GM19035 (cell line): ENCODE data around the gene BBS9.
"Not testable (repeated sequence)": the region's sequence is repeated elsewhere in the genome, so short reads cannot be mapped to it uniquely, and the experiment has no call there.

Experiments used
- ATAC-seq: cut with Tn5 transposase; IDR thresholded peaks from one replicate; pipeline ENCODE4 v1.9.1; 2021; ENCODE audit not compliant: unreplicated experiment

Gene BBS9

DNA sequence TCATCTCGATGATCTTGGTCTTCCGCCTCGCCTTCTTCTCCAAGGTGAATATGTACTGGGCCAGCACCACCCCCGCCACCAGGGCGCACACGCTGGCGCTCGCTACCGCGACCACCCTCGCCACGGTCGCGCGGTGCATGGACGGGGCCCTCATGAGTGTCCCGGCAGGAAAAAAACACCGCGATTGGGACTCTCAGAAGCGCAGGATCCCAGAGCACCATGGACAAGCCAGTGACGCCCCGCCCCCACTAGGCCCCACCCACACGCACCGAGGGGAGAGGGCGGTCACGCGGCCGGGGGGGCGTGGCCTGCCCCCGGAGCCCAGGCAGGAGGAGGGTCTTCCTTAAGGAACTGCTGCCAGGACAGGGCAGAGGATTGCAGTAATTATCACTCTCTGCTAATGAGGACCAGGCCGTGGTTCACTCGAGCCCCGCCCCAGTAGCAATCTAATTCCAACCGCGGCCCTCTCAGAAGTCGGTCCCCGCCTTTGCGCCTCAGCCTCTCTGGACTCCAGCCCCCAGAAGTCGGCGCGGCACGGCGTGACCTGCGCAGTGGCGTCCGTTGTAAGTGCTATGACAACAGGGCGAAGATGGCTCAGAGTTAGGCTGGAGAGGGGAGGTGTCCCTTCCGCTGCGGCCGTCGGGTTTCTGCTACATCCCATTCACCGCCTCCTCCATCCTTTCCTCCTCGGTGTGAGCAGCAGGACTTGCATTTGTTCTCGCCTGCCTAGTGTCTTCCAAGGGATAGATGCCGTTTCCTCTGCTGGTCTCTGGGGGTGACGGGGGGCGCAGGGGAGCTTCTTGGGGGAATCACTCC is at the start of gene BBS9:
BBS9 (plus strand) TSS at position 575 of the 816 bp plus-strand sequence. CDS start 16,689 bp downstream, outside the sequence.
- ATAC-seq, result peak; percentile 100

DNA sequence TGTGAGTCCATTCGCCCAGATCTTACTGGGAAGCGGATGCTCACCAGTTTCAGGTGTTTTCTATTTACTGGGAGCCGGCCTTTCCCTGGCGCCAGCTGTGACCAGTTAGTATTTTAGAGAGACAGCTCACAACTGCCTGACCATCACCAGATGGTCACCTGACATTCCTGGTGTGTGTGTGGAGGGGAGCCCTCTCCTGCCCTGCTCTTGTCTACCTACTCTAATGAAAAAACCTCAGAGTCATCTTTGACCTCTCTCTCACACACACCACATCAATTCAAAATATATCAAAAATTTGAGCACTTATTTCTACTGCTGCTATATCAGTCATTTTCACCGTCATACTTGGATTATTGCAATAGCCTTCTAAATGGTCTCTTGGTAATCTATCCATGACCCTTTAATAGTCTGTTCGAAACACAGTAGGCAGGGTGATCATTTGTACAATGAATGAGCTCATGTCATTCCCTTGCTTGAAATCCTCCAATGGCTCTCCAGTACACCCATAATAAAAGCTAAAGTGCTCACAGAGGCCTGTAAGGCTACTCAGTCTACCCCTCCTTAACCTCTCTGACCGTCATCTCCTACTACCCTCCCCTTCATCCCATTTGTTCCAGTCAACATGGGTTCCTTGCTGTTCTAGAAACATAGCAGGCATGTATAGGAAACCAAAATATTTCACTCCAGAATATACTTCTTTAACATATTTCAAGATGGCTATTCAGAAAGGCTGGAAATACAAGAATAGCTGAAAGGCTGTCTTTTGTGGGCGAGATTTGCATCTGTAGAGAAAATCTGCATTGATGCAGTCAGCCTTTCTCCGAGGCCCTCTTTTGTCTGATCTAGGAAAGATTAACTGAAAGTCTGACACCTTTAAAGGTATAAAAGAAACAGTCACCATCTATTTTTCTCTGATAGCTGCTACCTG is 49.3 kb upstream of the BBS9 start:
- ATAC-seq, result no peak

DNA sequence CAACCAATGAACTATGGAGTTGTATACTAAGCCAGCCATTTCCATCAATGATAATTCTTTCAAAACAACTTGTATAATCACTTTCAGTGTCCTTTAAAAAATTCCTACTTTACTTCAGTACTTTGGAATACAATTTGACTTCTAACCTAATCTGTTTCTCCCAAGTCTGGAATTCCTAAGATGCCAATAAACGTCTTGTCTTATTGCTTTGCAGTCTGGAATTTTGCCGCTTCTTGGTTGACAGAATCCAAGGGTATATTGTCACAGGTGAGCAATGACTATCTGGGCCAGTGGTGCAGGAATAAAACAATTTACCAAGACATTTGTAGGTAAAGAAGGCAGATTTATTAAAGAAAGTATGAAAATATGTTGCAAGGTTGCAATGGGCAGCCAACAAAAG is 42.0 kb upstream of the BBS9 start:
- ATAC-seq, result no peak

DNA sequence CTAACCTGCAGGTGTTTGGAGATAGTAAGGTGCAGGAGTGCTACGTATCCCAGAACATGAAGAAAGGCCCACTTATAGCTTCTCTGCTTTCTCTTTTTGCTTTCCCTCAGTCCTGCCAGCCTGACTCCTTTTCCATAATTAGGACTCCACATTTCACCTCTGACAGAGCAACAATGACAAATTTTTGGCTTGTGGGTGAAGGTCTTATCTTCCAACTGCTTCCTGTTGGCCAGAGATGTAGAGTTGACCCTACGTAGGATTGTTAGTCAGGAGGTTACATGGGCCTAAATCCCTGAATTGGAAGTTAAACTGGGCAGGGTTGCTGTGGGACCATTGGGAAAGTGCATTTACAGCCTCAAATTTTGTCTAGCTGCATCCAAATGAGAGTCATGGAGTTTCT is 41.5 kb upstream of the BBS9 start:
- no peak for ATAC-seq

DNA sequence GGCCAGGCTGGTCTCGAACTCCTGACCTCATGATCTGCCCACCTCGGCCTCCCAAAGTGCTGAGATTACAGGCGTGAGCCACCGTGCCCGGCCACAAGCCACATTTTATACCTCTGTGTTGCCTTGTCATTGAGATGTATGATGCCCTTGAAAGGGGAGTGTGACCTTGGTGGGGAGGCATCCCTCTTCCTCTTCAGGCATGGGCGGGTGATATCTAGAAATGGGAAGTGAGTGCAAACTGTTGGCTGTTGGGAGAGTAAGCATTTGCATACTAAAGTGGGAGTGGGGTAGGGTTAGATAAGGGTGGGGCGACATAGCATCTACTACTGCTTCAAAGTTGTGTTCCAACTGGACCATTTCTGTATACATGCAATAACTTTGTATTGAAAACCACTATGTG is 40.2 kb upstream of the BBS9 start:
- no peak for ATAC-seq

DNA sequence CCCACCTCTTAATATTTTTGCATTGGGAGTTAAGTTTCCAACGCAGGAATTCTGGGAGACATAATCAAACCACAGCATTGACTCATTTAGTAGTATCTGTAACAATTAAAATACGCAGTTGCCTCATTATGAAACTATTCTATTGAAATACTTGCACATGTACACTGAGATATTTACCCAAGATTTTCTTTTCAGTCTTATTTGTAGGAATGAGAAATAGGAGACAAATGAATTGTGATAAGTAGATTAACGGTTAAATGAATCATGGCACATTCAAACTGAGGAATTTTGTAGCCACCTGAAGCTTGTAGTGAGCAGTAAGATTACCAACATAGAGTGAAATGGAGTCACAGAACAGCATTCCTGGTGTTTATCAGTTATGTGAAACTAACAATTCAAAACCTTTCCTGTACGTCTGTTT is 38.2 kb upstream of the BBS9 start:
- no peak for ATAC-seq

DNA sequence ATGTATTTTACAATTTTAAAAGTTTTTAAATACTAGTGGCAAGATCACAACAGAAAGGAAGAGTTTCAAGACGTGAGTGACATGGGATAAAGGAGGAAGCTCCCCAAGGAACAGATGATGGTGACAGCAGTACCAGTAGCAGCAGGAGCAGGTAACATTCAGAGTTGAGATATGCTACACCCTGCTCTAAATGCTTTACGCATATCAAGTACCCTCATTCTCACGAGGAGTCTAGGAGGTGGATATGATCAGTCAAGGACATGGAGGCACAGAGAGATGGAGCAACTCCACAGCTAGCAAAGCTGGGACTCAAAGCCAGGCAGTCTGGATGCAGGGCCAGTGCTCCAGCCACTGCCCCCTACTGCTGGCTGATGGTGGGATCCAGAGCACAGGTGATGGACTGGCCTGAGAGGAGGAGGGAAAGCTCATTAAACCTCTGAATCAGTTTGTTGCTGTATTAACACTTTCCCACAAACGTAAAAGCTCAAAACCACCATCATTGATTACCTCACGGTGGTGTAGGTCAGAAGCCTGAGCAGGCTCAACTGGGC is 37.6 kb upstream of the BBS9 start:
- ATAC-seq, result no peak

DNA sequence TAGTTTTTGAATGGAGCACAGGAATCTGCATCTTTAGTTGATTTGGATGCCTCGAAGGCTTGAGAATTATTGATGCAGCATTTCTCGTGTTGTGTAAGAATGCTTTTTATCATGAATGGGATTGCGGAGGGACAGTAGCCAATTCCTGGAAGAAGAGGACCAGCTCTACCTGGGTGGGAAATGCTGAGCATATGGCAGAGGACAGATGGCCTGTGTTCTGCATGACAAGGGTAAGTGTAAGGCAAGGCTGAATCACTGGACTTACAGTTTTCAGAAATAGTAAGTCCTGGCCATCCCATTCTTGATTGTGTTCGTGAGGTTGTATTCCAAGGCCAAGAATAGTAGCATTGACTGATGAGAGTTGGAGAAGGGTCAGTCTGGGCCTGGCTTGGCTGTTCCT is 36.1 kb upstream of the BBS9 start:
- ATAC-seq, result no peak

DNA sequence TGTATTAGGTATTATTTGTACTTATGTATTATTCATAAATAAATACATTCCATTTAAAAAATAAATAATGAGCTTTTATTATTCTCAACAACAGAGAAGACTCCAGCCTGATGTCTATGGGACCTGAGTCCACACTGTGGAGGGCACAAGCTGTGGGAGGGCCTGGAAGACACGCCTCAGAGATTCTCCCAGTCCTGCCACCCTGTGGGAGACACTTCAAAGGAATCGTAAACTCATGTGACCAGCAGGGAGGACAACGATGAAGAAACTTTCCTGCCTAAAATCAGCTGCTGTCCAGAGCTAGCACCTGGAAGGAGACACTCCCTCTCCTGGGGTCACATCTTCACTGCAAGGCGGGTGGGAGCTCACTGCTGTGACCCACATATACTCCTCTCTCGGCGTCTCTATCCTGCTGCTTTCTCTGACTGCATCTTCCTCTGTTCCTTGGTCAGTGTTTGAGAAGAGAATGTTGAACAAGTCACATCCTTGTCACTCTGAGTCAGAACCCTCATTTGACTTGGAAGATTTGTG is 34.6 kb upstream of the BBS9 start:
- not testable (repeated sequence) for ATAC-seq

DNA sequence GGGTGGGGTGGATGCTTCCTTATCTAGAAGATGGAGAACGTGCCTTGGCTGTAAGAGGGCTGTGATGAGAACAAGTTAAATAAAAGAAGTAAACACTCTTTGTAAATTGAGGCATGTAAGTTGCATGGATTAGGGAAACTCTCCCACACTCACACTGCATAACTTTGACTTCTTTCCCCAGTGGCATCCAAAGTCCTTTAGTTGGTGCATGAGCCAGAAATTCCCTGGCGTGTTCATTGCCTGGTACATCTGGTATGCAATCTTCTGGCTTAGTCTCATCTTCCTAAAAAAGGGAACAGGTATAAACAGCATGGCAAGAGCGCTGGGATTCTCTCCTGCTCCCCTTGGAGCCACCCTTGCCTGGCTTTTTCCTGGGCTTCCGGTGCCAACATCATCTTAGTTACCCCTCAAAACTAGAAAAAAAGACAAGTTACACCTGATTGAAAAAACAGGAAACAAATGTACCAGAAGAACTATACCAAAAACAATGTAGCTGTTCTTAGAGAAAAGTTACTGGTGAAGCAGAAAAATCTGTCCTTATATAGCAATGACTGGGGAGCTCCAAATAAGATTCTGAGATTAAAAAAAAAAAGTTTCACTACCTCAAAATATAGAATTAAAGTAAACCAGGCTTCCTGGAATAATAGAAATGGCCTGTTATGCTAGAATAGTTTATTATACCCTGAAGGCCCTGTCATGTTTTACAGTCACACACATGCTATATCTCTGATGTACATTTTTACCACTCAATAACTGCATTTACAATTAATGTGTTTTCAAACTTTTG is 30.0 kb upstream of the BBS9 start:
- ATAC-seq, result no peak

DNA sequence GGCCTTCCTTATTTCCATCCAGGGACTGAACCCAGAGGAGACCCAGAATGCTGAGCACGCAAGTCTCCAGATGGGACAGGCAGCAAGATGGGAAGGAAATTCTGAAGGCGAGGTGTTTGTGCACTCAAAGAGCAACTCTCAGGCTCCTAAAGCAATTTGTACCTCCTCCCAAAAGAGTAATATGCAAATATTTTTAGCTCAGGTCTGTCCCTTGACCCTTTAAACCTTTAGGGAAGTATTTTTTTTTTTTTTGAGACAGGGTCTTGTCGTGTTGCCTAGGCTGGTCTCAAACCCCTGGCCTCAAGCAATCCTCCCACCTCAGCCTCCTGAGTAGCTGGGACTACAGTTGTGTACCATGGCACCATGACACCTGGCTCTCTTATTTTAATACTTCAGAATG is 28.6 kb upstream of the BBS9 start:
- ATAC-seq, result no peak

DNA sequence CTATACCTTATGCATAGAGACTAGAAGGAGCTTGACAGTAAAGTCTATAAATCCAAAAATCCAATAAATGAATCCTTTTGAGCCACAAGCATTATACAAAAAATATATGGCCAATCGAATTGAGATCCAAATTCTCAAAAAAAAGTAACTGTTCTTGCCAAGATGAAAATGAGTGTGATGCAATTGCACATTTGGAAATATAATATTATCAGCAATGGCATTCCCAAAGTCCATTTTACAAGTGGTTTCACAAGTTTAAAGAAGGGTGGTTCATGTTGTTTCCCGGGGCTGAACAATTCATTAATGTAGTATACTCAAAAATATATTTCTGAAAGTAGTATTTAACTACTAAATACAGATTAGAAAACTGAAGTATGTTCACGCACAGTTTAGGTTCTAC is 27.5 kb upstream of the BBS9 start:
- no peak for ATAC-seq

DNA sequence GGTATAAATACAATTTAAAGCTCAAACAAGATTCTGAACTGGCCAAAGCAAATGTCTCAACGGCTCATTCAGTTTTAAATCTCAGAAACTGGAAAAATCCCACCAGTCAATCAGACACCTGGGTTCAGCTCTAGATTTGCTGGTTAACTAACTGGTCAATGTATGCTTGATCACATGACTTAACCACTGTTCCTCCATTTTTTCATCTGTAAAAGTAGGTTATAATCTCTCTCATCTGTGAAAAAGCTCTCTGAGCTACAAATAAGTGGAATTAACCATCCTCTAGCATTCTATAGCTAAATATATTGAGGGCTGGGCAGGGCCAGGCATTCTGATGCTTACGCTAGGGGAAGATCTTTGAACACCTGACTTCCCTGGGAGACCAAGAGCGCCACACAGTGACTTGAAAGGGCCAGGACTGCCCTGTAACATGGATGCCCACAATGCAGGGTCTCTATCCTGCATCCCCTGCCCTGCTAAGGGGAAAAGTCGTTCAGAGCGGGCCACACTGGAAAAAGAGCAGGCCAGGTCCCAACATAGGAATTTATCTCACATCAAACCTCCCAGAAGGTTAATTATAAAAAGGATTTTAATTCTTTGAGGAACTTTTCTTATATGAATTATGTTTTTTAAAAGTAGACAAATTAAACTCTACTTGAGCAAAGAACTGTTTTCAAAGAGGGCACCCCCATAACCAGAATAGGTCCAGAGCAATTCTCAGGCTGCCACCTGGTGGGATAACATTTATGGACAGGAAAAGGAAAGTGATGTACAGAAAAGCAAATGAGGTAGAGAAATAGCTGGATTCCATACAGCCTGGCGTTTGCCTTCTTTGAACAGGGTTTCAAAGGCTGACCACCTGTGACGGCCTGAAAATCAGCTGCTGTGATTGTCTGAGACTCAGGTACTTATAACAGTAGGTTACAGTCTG is 22.0 kb upstream of the BBS9 start:
- ATAC-seq, result peak; percentile 42

DNA sequence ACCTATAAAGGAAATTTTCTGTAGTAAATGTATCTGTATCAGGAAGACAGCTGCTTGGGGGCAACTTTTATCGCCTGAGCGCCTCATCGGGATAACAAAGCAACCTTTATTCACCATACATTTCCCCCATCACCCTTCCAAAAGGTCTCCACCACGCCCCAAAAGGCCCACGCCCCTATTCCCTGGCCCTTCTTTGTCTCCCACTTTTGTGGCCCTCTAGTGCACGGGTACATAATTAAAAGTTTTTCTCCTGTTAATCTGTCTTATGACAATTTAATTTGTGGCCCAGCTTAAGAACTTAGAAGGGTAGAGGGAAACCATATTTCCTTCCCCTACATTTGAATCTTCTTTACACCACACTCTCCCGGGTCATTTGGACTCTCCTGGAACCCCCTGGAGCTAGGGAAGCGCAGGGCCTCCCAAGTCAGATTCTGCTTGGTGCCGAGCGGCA is 20.8 kb upstream of the BBS9 start:
- ATAC-seq, result peak; percentile 11

DNA sequence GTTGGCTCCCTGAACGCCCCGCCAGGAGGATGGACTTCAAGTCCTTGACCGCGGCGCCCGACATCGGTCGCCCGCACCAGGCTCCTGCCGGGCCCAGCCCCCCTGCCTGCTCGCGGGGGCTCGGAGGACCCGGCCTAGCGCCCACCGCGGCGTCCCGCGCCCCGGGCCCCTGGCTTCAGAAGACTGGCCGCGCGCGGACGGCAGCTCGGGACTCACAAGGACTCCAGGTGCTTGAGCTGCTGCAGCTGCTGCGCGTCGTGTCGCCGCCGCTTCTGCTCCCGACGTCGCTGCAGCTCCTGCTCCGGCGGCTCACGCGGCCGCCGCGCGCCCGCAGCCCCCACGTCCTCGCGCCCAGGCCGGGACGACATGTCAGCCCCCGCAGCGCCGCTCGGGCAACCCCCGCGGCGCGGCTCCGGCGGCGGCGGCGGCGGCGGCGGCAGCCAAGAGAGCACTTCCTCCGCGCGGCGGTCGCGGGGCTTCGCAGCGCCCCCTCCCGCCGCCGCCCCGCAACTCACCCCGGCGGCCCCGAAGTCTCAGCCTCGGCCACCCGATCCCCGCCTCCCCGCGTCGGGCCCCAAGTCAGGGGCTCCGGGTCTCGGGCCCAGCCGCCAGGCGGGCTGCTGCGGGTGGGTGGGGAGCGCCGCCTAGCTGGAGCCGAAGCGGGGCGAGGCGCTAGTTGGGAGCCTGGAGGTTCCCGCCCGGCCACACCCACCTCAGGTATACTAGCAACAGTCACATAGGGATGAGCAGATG is 20.2 kb upstream of the BBS9 start, which contains the start of gene RP9:
RP9 (minus strand) TSS at position 400 of the 753 bp plus-strand sequence; CDS start at position 368, 32 bp downstream.
- peak; percentile 85 for ATAC-seq

DNA sequence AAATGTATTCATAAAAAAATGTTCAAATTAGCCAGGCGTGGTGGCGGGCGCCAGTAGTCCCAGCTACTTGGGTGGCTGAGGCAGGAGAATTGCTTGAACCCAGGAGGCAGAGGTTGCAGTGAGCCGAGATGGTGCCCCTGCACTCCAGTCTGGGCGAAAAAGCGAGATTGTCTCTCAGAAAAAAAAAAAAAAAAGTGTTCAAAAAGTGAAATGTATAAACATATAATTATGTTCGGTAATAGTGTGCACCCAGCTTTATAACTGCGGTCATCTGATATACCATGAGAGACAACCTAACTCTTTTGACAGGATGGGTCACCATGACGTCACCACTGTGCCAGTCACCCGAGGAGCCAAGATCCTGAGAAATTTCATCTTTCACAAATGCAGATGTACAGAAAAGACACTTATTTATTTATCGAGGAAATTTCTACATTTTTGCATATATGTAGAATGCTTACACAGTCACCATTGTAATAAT is 19.6 kb upstream of the BBS9 start:
- no peak for ATAC-seq

DNA sequence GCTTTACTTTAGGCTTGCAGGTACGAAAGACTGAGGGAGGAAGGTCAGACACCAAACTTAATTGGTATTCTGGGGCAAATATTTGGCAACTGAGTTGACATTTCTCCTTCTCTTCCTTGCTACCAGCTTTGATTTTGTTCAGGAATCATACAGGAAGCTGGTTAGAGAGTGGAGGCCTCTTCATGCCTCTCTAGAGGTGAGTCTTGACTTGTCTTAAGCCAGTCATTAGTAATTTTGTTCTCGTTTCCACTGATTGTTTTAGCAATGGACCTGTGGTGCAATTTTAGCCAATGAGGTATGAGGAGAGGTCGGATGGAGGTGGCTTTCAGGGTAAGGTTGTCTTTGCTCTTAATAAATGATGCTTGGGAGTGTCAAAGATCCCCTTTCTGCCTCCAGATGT is 17.8 kb upstream of the BBS9 start:
- no peak for ATAC-seq

DNA sequence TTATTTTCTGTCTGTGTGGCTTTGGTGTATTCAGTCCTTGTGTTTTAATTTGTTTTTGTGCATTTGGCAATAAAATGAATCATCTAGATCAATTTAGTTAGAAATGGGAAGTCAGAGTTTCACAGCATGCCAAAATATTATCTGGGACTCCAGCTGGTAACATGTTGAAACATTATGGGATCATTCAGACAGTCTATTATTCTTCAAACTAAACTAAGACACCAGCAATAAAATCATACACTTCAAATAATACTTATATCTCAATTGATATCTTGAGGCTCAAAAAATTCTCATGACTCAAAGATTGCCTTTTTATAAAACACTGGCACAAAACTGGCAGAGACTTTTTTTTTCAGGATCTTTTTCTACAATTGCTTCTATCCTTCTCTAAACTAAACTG is 14.4 kb upstream of the BBS9 start:
- no peak for ATAC-seq
